Dermis blood vessel endothelial cell (primary cell): Measurements from ENCODE around the gene RHOT2. TPM values are rescaled to one million over a fixed set of nuclear protein-coding genes. Genes with fewer than 3 reads are reported as not detected.
A peak's percentile ranks its signal among the peaks of the same experiment; 100 is the strongest.

Source experiments
- DNase-seq: peaks from one replicate; pipeline ENCODE4 v3.0.0; 2010
- total RNA-seq: library from RNA; depleted of rRNA; stranded (reverse); fragments of >200 nt; gene quantifications from 2 replicates; pipeline ENCODE4 v1.2.3, GENCODE V29; 2014

The RHOT2 gene
- total RNA-seq, 1 donor from 2014 or later: 49.0 TPM

DNA sequence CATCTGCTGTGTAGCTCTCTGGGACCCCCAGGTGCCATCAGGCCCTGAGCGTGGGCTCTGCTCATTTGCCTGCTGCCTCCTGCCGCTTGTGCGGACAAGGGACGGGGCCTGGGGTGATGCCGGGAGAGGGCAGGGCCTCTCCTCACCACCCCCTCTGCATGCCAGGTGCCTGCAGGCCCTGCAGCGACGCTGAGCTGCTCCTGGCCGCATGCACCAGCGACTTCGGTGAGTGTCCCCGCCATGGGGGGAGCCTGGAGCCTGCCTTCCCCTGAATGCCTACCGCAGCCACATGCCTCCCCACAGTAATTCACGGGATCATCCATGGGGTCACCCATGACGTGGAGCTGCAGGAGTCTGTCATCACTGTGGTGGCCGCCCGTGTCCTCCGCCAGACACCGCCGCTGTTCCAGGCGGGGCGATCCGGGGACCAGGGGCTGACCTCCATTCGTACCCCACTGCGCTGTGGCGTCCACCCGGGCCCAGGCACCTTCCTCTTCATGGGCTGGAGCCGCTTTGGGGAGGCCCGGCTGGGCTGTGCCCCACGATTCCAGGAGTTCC, 48.9 kb downstream of the RHOT2 start:
- DNase-seq: no peak

DNA sequence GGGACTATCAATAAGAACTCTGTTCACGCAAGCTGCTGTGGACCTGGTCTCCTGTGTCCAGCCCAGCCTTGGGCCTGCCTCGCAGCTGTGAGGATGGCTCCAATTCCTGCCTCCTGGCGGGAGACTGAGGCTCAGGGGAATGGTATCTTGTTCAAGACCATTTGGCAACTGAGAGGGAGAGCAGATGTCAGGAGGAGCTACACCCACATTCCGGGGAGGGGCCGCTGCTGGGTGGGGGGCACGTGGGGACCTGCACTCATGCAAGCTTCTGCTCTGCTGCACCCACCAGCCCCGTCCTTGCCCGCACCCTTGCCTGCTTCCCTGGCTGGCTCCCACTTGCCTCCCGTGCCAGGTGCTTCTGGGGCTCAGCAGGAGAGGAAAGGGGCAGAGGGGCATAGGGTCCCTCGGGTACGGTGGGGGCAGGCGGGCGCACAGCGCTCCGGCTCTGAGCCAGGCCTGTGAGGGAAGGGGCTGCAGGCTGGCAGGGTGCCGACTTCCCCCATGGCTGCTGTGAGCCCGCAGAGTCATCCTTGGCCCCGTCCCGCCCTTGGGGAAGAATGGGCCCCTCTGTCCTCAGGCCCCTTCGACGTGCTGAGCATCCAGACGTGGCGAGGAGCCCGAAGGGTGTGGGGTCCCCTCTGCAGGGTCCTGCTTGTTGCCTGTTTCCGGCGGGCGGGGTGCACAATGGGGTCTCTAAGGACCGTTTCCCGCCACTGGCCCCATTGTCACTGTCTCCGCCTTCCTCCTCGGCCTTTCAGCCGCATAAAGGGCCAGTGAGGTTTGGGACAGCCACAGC, 49.7 kb downstream of the RHOT2 start:
- no peak for DNase-seq

DNA sequence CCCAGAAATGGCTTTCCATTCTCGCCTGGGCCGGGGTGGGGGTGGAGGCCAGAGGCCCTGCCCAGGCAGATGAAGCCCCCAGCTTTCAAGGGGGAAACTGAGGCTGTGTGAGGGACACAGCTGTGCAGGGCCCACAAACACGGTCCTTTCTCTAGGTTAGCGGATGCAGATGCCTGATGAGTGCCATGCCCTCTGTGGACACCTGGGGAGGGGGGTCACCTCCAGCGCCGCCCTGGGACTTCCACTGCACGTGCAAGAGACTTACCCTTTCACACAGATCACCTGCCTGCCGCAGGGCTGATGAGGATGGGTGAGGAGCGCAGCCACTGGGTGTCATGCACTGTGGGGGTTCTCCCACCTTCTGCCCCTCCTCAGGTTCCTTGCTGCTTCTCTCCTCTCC, 50.5 kb downstream of the RHOT2 start:
- no peak for DNase-seq

DNA sequence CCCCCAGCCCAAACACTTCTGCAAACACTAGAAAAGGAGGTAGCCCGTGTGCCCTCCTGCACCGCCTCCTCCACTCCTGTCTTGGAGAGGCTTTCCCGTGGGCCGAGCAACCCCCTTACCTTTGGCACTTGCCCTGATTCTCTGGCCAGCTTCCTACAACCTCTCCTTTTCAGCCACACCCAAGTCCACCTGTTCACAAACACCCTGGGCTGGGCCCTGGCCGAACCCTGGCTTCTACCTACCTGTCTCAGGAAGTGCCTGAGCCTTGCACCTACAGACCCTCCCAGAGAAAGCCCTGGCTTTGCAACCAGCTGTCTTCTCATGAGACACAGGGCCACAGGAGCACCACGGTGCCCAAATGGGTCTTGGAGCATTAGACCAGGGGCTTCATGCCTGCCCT, 51.0 kb downstream of the RHOT2 start:
- no peak for DNase-seq

DNA sequence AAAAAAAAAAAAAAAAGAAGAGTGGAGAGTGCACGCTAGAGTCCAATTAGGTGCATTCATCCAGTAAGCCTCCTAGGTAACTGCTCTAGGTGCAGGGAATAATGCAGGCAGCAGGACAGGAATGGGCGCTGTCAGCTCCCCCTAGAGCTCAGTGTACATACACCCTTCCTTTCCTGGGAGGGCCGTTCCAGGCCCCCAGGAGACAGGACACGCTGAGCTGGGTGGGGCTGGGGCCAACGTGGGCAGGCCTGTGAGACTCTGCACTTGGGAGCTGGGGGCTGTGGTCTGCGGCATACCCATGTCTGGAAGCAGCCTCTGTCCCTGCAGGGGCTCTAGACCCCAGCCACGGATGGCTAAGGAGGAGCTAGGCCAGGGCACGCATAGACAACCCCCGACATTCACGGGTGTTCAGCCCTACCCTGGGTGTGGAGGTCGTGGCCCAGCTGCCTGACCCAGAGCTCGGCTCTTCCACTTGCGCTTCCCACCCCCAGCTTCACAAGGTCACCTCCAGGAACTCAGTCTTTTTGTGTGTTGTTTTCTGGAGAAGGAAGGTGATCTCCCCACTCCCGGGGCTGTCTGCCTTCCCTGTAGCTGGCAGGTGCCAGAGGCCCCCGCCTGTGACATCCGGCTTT, 52.0 kb downstream of the RHOT2 start:
- DNase-seq: no peak

DNA sequence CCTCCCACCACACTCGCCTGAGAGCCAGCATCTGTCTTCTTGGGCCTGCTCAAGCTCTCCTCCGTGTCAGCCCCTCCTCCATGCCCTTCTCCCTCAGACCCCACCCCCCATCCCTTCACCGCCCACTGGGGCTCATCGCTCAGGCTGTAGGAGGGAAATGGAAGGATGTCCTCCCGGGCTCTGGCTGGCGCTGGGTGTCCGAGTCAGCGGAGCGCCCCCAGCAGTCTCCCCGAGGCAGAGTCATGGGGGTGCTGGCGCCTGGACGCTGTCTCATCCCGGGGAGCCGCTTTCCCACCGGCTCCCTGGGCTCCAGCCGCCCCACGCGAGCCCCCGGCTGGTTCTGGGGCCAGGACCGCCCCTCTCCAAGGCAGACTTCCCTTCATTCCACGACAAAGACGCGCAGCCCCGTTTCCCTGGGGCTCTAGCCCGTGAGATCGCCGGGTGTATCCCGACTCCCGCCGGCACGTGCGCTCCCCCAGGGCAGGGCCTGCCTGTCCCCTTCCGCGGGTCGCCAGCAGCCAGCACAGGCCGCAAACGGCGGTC, 52.6 kb downstream of the RHOT2 start:
- peak; percentile 46 for DNase-seq

DNA sequence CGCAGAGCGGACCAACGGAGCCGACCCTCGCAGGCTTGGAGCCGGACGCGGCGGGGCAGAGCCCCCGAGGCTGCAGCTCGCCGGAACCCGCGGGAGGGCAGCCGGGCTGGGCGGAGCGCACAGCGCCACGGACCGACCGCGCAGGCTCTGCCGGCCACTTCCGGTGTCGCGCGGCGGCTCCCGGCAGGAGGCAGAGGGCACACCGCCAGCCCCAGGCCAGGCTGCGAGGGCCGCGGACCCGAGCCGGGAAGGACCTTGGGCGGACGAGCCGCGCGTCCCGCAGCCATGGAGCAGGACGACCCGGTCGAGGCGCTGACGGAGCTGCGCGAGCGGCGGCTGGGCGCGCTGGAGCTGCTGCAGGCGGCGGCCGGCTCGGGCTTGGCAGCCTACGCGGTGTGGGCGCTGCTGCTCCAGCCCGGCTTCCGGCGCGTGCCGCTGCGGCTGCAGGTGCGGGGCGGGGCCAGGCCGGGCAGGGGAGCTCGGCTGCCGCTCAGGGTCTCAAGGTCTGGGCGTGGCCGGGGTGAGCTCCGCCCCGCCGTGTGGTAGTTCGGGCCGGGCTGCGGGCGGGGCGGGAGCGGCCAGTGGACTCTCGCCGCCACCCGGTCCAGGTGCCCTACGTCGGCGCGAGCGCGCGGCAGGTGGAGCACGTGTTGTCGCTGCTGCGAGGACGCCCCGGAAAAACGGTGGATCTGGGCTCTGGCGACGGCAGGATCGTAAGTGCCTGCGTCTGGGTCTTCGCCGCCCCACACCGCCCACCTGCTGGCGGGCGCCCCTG, 53.2 kb downstream of the RHOT2 start, which contains the start of gene ANTKMT:
Gene ANTKMT, plus strand, starts transcription at position 157 of the 775 bp plus-strand sequence. Its CDS starts 129 bp downstream, at position 286.
- DNase-seq: peak; percentile 71

DNA sequence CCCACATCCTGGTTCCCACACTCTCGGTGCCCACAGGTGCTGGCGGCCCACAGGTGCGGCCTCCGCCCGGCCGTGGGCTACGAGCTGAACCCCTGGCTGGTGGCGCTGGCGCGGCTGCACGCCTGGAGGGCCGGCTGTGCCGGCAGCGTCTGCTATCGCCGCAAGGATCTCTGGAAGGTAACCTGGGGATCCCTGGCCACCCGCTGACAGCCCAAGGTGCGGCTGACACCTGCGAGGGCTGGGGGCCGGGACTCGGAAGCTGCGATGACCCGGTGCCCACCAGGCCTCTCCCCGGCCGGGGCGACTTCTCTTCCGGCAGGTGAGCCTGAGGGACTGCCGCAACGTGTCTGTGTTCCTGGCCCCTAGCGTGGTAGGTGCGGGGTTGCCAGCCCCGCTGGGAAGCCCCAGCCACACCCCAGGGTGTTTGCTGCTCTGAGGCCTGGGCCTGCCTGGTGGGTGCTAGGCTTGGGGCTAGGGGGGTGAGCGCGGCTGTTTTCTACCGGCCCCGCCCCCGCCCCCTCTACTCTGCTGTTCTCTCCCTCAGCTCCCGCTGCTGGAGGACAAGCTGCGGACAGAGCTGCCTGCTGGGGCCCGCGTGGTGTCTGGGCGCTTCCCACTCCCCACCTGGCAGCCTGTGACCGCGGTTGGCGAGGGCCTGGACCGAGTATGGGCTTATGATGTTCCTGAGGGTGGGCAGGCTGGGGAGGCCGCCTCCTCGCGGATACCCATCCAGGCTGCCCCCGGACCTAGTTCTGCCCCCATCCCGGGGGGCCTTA, 54.0 kb downstream of the RHOT2 start:
- DNase-seq: no peak

DNA sequence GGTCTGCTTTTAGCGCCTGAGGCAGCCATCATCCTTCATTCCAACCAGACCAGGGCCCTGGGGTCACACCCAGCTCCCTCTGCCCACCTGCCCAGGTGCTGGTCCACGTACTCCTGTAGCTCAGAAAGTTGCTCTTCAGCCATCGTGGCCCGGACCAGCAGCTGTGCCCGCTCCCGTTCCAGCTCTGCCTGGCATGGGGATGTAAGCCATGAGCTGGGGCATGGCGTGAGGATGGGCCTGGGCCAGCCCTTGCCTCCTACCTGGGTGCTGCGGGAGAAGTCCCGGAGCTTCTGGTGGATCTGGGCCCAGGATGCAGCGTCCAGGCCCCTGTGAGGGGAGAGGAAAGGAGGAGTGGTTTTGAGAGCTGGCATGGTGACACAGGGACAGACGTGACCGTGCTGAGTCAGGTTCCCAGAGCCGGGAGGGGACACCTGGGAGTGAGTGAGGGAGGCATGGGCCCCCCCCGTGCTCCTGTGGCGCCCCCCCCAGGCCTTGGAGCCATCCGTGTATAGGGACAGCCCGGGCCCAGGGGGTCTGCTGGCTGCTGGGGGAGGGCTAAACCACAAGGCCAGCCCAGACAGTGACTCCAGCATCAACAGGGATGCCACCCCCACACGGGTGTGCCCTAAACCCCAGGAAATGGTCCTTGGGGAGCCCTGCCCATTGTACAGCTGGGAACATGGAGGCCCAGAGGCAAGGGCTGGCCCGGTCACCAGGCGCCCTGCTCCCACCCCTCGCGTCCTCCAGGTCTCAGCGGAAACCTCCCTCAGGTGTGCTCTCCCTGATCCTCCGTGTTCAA, 55.1 kb downstream of the RHOT2 start:
- DNase-seq: no peak

DNA sequence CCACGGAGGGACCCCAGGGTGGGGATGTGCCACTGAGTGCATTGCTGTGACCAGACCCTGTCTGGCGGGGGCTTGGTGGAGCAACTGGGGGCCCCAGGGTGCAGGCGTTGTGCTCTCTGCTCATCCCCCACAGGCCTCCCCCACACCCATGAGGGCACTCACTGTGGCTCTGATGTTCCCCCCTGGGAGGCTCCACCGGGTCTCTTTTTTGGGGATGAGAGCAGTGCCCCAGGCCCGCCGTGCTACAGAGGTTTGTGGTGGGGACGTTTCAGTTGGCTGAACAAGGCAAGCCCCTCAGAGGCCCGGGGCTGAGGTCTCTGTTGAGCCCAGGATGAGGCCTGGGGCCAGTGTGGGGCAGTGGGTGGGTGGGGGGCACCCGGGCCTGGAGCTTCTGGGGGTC, 55.8 kb downstream of the RHOT2 start:
- no peak for DNase-seq

Other genes starting within 250 kb of the RHOT2 start
- gene RAB11FIP3, start 242.5 kb upstream of the RHOT2 start, total RNA-seq: 34.9 and 46.8 TPM in 2 replicates
- 50.5 and 83.4 TPM in 2 replicates for gene CAPN15, start 140.4 kb upstream of the RHOT2 start, total RNA-seq
- gene PRR35, start 107.7 kb upstream of the RHOT2 start, total RNA-seq: not detected in 2 replicates
- gene NHLRC4, start 101.1 kb upstream of the RHOT2 start, total RNA-seq: 1.9 and 2.7 TPM in 2 replicates
- gene PIGQ, start 98.2 kb upstream of the RHOT2 start, total RNA-seq: 25.4 and 32.2 TPM in 2 replicates
- gene RAB40C, start 78.1 kb upstream of the RHOT2 start, total RNA-seq: 13.3 and 14.1 TPM in 2 replicates
- 0.14 and 0.17 TPM in 2 replicates for gene WFIKKN1, start 37.1 kb upstream of the RHOT2 start, total RNA-seq
- 76.4 and 83.6 TPM in 2 replicates for gene METTL26, start 31.8 kb upstream of the RHOT2 start, total RNA-seq
- gene MCRIP2, start 26.3 kb upstream of the RHOT2 start, total RNA-seq: 11.2 and 12.6 TPM in 2 replicates
- 10.7 and 15.1 TPM in 2 replicates for gene WDR90, start 18.8 kb upstream of the RHOT2 start, total RNA-seq
- 0.05 and 0.51 TPM in 2 replicates for gene RHBDL1, start 7.5 kb downstream of the RHOT2 start, total RNA-seq
- gene STUB1, start 12.3 kb downstream of the RHOT2 start, total RNA-seq: 93.9 and 94.1 TPM in 2 replicates
- gene JMJD8, start 16.2 kb downstream of the RHOT2 start, total RNA-seq: 34.9 and 45.7 TPM in 2 replicates
- gene WDR24, start 22.3 kb downstream of the RHOT2 start, total RNA-seq: 2.7 and 5.3 TPM in 2 replicates
- 0.05 TPM in 1 of 2 replicates, not detected in the other for gene FBXL16, start 37.7 kb downstream of the RHOT2 start, total RNA-seq
- gene METRN, start 47.0 kb downstream of the RHOT2 start, total RNA-seq: 34.9 and 41.7 TPM in 2 replicates
- 25.5 and 47.5 TPM in 2 replicates for gene ANTKMT, start 53.0 kb downstream of the RHOT2 start, total RNA-seq
- gene CCDC78, start 58.3 kb downstream of the RHOT2 start, total RNA-seq: 0.34 and 0.65 TPM in 2 replicates
- gene HAGHL, start 59.0 kb downstream of the RHOT2 start, total RNA-seq: 5.1 and 6.3 TPM in 2 replicates
- 34.6 and 42.4 TPM in 2 replicates for gene CIAO3, start 72.9 kb downstream of the RHOT2 start, total RNA-seq
- gene MSLN, start 92.6 kb downstream of the RHOT2 start, total RNA-seq: 0.09 TPM in 1 of 2 replicates, not detected in the other
- 31.1 and 48.4 TPM in 2 replicates for gene RPUSD1, start 120.2 kb downstream of the RHOT2 start, total RNA-seq
- gene CHTF18, start 120.5 kb downstream of the RHOT2 start, total RNA-seq: 20.1 and 23.8 TPM in 2 replicates
- not detected in 2 replicates for gene GNG13, start 132.6 kb downstream of the RHOT2 start, total RNA-seq